Common myeloid progenitor, CD34-positive (primary cell): ENCODE data around the gene KLHL29.

Source experiments
- CTCF ChIA-PET: fragments of 350-600 bp; sonication (Branson Sonifier 250); formaldehyde crosslinking; loops from one replicate; lab custom pipeline; 2021; ENCODE audit warnings: antibody characterized with exemption; lab: Charles Lee
- POLR2A ChIA-PET: fragments of 350-600 bp; sonication (Branson Sonifier 250); formaldehyde crosslinking; loops from one replicate; lab custom pipeline; 2021; ENCODE audit warnings: antibody characterized with exemption; lab: Charles Lee
- DNase-seq, 3 donors: peaks; one replicate each; pipeline versions ENCODE4 v3.0.0 to v3.0.0-alpha.2; 2013
- H3K27ac ChIP-seq, 2 experiments: 1 replicate in 1 of 2; 2 replicates in 1 of 2; pipeline ENCODE4 v1.7.0; 2013; ENCODE audit warnings: inconsistent platforms in 2 of 2, low read length in 2 of 2, mild to moderate bottlenecking in 2 of 2, low read depth in 1 of 2, moderate library complexity in 1 of 2; ENCODE audit not compliant: severe bottlenecking in 2 of 2, insufficient read depth in 1 of 2, poor library complexity in 1 of 2
- H3K27me3 ChIP-seq, 5 experiments: replicated peaks in 2 of 5; 1 replicate in 3 of 5; 2 replicates in 2 of 5; pipeline versions ENCODE4 v1.6.1 to v1.7.0; 2013; ENCODE audit warnings: low read length in 4 of 5, mild to moderate bottlenecking in 2 of 5, moderate library complexity in 2 of 5, inconsistent platforms in 1 of 5; ENCODE audit not compliant: insufficient read depth in 5 of 5, control insufficient read depth in 4 of 5
- H3K36me3 ChIP-seq, 4 experiments: 1 replicate in 2 of 4; 2 replicates in 2 of 4; pipeline versions ENCODE4 v1.6.1 to v1.7.0; 2013; ENCODE audit warnings: low read length in 3 of 4, control low read depth in 1 of 4, mild to moderate bottlenecking in 1 of 4; ENCODE audit not compliant: control insufficient read depth in 4 of 4, insufficient read depth in 4 of 4
- H3K4me1 ChIP-seq, 4 experiments: 1 replicate in 3 of 4; 2 replicates in 1 of 4; pipeline versions ENCODE4 v1.6.1 to v1.7.1; 2013; ENCODE audit warnings: low read length in 3 of 4, mild to moderate bottlenecking in 3 of 4, control low read depth in 1 of 4, inconsistent platforms in 1 of 4, moderate library complexity in 1 of 4; ENCODE audit not compliant: control insufficient read depth in 4 of 4, insufficient read depth in 4 of 4; ENCODE audit errors: control extremely low read depth in 1 of 4
- H3K4me3 ChIP-seq, 7 experiments: 1 replicate in 4 of 7; 2 replicates in 3 of 7; pipeline versions ENCODE4 v1.5.1 to v1.7.0; 2013; ENCODE audit warnings: mild to moderate bottlenecking in 7 of 7, low read length in 6 of 7, moderate library complexity in 6 of 7, inconsistent platforms in 2 of 7, low read depth in 2 of 7, control low read depth in 1 of 7; ENCODE audit not compliant: insufficient read depth in 4 of 7, control insufficient read depth in 1 of 7; ENCODE audit errors: extremely low read depth in 1 of 7
- H3K9me3 ChIP-seq, 5 experiments: 1 replicate in 4 of 5; 2 replicates in 1 of 5; pipeline versions ENCODE4 v1.6.1 to v1.7.1; 2013; ENCODE audit warnings: low read length in 4 of 5, mild to moderate bottlenecking in 2 of 5, inconsistent platforms in 1 of 5, low read depth in 1 of 5, moderate library complexity in 1 of 5; ENCODE audit not compliant: control insufficient read depth in 4 of 5, insufficient read depth in 2 of 5; ENCODE audit errors: control extremely low read depth in 1 of 5
- whole genome bisulfite sequencing: methylation state at CpG from one replicate; pipeline ENCODE4 v1.1.5; 2013; ENCODE audit not compliant: insufficient coverage; 5-methylcytosine and 5-hydroxymethylcytosine counted together

The KLHL29 gene

GRCh38 chr2:23456396-23456795 lies 71.4 kb downstream of the KLHL29 start:
- ChIA-PET POLR2A (no interaction called here), CTCF (interaction anchor here (1.6 kb wide), 1 partner anchor 106 kb away, joined by 3 read pairs; no protein-coding TSS in a partner anchor)
- H3K9me3 ChIP-seq, result no peaks in the 10 kb centered on the region
- no peak for DNase-seq
- peaks cover 0 to 25% (median 17%) of the 10 kb centered on the region in 4 experiments for H3K4me1 ChIP-seq
- no peak overlapping the region for H3K27ac ChIP-seq
- H3K36me3 ChIP-seq, result no peaks in the 10 kb centered on the region
- H3K4me3 ChIP-seq, result no peak overlapping the region
- peaks cover 5 to 89% (median 33%) of the 10 kb centered on the region in 5 experiments for H3K27me3 ChIP-seq
- 94% methylated on average over 17 of the region's 17 CpGs for WGBS

- H3K9me3 ChIP-seq, result no peaks in the 10 kb centered on the region
Measured at GRCh38 chr2:23456881-23457760, 72.1 kb downstream of the KLHL29 start.

GRCh38 chr2:23457990-23458682 lies 73.2 kb downstream of the KLHL29 start:
- Histone ChIP-seq H3K4me1 (peaks cover 0 to 16% (median 10%) of the 10 kb centered on the region in 4 experiments), H3K27me3 (peaks cover 5 to 88% (median 29%) of the 10 kb centered on the region in 5 experiments), H3K4me3 (no peak overlapping the region), H3K36me3 (no peaks in the 10 kb centered on the region), H3K27ac (no peak overlapping the region), H3K9me3 (no peaks in the 10 kb centered on the region)
- DNase-seq, result no peak
- CTCF ChIA-PET, result interaction anchor here (0.9 to 1.6 kb wide), 3 partner anchors 9 to 12 kb away, joined by 3 to 4 read pairs (median 3); no protein-coding TSS in a partner anchor
- POLR2A ChIA-PET, result no interaction called here
- 90% methylated on average over 12 of the region's 13 CpGs for WGBS

More at GRCh38 chr2:23456881-23457760, 72.1 kb downstream of the KLHL29 start:
- Histone ChIP-seq H3K4me1 (peaks cover 0 to 25% (median 17%) of the 10 kb centered on the region in 4 experiments), H3K36me3 (no peaks in the 10 kb centered on the region), H3K4me3 (no peak overlapping the region), H3K27ac (no peak overlapping the region), H3K27me3 (peaks cover 5 to 89% (median 28%) of the 10 kb centered on the region in 5 experiments)
- DNase-seq, result no peak
- WGBS, result 89% methylated on average over 16 of the region's 20 CpGs
- POLR2A ChIA-PET, result no interaction called here
- CTCF ChIA-PET, result interaction anchor here (0.9 to 1.6 kb wide), 3 partner anchors 8 to 13 kb away, joined by 3 to 4 read pairs (median 3); no protein-coding TSS in a partner anchor

GRCh38 chr2:23459032-23459431 lies 74.1 kb downstream of the KLHL29 start:
- Histone ChIP-seq H3K9me3 (no peaks in the 10 kb centered on the region), H3K27me3 (peaks cover 5 to 88% (median 28%) of the 10 kb centered on the region in 5 experiments), H3K4me3 (no peak overlapping the region), H3K36me3 (no peaks in the 10 kb centered on the region), H3K27ac (no peak overlapping the region), H3K4me1 (peaks cover 0 to 8% (median 6%) of the 10 kb centered on the region in 4 experiments)
- 90% methylated on average over 2 of the region's 2 CpGs for WGBS
- POLR2A ChIA-PET, result interaction anchor here (0.6 kb wide), 1 partner anchor 33 kb away, joined by 3 read pairs; no protein-coding TSS in a partner anchor
- CTCF ChIA-PET, result interaction anchor here (4.2 kb wide), 1 partner anchor 9 kb away, joined by 15 read pairs; no protein-coding TSS in a partner anchor
- DNase-seq, result no peak

GRCh38 chr2:23460228-23460627 lies 75.2 kb downstream of the KLHL29 start:
- Histone ChIP-seq H3K4me3 (no peak overlapping the region), H3K36me3 (no peaks in the 10 kb centered on the region), H3K27me3 (peaks cover 4 to 90% (median 32%) of the 10 kb centered on the region in 5 experiments), H3K27ac (no peak overlapping the region), H3K9me3 (no peaks in the 10 kb centered on the region), H3K4me1 (no peaks in the 10 kb centered on the region)
- 100% methylated on average over 1 of the region's 1 CpG for WGBS
- ChIA-PET POLR2A (no interaction called here), CTCF (interaction anchor here (1.0 to 4.2 kb wide), 3 partner anchors 10 to 1105 kb away, joined by 3 to 15 read pairs (median 4); no protein-coding TSS in a partner anchor)
- DNase-seq, result peak in 2 of 3 donors; percentile 10 to 20

- peaks cover 0 to 90% (median 29%) of the 10 kb centered on the region in 5 experiments for H3K27me3 ChIP-seq
- H3K27ac ChIP-seq, result no peak overlapping the region
- no peak for DNase-seq
- no peaks in the 10 kb centered on the region for H3K36me3 ChIP-seq
- CTCF ChIA-PET, result interaction anchor here (0.7 to 4.2 kb wide), 5 partner anchors 10 to 1106 kb away, joined by 3 to 15 read pairs (median 3); no protein-coding TSS in a partner anchor
- WGBS, result 80% methylated on average over 3 of the region's 5 CpGs
- H3K4me1 ChIP-seq, result no peaks in the 10 kb centered on the region
- H3K4me3 ChIP-seq, result no peak overlapping the region
- H3K9me3 ChIP-seq, result no peaks in the 10 kb centered on the region
- POLR2A ChIA-PET, result no interaction called here
Measured at GRCh38 chr2:23460993-23461392, 76.0 kb downstream of the KLHL29 start.
